GM19328 (cell line): ENCODE results near the gene LHFPL6.

Source experiments
- ATAC-seq: cut with Tn5 transposase; IDR thresholded peaks from one replicate; pipeline ENCODE4 v1.9.1; 2021; ENCODE audit warnings: mild to moderate bottlenecking, moderate library complexity; ENCODE audit not compliant: unreplicated experiment

Gene LHFPL6

DNA sequence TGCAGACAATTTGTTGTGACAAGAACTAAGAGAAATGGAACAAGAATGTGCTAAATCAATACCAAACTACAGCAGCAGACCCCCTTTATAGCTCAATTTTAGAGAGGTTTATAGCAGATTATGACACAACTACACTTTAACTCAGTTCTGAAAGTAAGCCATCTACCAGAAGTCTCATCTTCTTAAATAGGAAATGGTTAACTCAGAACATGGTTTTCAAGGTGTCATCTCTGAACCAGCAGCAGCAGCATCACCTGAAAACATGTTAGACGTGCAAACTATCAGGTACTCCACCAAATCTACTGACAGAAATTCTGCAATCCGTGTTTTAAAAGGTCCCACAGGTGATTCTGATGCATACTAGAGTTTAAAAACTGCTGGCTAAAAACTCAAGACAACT is 6.8 kb downstream of the LHFPL6 start:
- no peak for ATAC-seq

DNA sequence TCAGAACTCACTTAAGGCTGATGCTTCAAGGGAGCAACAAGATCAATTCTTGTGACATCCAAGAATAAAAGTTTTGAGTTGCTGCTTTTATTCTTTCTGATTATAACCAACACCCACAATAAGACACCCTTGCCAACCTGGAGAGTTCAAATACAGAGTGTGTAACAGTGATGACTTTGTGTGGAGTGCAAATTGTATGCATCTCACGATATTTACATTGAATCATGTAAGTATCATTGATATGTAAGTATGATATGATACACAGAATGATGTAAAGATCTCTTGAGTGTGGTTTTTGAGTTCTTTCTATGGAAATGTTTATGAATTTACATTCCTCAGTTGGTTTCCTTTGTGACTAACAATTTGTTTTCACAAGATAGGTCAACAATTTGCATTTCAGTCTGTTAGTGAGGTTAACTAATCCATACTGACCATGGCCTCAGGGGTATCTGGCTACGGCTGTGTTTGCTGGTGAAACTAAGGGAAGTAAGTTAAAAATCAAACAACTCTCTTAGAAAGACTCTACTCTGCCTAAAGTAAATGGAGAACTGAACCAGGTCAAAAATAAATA is 12.4 kb downstream of the LHFPL6 start:
- no peak for ATAC-seq

- ATAC-seq, result no peak
Observed at GRCh38 chr13:39588384-39588783, 14.6 kb downstream of the LHFPL6 start.

DNA sequence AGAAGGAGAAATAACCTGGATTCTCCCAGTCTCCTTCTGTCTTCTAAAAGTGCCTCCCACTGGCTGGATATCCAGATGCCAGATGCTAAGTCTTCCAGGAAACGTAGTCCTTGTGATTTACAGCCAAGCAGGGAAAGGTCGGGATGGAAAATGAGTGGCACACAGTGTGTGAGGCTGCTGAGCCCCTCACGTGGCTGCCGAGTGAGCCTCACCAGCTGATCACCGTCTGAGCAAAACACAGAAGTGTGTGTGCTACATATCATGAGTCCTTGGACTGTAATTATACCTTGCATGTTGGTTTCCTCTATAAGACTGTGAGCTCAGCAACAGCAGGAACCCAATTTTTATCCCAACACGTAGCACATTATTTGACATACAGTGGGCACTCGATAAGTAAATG is 15.1 kb downstream of the LHFPL6 start:
- no peak for ATAC-seq

GRCh38 chr13:39586958-39587605 is 15.9 kb downstream of the LHFPL6 start:
- no peak for ATAC-seq

- no peak for ATAC-seq
Observed at GRCh38 chr13:39586151-39586550, 16.8 kb downstream of the LHFPL6 start.

- no peak for ATAC-seq
Observed at GRCh38 chr13:39585219-39585618, 17.8 kb downstream of the LHFPL6 start.

DNA sequence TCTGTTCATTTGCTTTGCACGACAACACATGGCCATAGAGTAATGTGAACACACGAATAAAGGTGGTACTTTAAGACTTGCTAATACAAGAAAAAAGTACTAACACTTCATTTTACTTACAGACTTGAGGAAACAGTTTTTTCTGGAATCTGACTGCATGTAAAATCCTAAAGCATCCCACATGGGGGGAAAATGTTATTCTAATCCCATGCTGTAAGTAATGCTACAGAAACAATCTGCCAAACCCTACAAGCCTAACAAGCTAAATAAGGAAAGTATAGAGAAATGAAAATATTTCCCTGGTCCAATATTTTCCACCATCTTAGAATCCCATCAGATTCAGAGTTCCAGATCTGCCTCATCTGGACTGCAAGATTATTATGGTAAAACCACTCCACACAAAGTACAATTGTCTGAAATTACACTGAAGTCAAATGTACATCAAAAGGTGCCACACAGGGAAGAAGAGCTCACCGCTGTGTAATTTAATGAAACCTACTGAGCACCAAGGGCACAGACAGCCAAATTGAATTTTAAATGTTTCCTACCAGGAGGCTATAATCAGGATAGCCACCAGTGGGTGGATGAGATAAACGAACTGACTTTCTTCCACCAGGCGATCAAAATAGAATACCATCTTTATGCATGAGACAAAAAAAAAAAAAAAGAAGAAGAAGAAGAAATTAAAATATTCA is 22.0 kb downstream of the LHFPL6 start:
- ATAC-seq, result no peak

DNA sequence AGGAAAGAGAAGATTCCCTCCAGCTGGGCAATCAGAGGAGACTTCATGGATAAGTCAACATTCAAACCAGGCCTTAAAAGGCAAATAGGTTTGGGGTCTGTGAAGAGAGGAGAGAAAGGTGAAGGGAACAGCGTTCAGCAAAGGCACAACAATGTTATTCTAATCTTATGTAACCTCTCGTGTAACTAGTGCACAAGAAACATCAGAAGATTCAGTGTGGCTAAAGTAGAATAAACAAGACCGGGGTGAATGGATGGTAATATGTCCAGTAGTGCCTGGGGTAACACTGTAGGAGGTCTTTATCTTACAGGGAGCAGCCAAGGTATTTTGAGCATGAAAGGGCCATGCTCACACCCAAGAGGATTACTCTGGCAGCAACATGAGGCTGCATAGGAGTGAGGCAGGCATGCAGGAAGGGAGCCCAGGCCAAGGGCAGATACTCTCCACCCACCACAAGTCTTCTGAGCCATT is 24.1 kb downstream of the LHFPL6 start:
- no peak for ATAC-seq

DNA sequence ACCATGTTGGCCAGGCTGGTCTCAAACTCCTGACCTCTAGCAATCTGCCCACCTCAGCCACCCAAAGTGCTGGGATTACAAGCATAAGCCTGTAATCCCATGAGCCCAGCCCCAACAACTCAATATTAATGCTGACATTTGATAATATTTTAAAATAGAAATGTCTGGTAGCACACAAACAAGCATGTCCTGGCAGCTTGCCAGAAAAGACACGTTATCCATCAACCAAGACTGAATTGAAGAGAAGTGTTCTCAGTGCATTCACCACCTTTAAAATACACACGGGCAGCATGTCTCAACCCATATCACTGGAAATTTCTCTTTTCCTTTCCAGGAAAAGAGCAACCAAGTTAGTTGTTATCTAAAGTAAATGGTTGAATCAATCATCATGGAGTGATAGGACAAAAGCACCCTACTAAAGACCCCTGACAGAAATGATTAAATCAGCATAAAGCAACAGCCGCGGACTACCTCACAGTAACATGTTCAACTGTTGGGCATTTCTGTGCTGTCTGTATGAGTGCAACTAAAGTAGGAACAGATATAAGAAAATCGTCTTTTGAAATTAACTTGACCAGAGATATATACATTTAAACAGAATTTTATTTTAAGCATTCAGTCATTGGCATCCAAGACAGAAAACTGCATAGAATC is 25.0 kb downstream of the LHFPL6 start:
- no peak for ATAC-seq

- no peak for ATAC-seq
Observed at GRCh38 chr13:39577203-39577602, 25.8 kb downstream of the LHFPL6 start.

- no peak for ATAC-seq
Observed at GRCh38 chr13:39575641-39576238, 27.3 kb downstream of the LHFPL6 start.

GRCh38 chr13:39571502-39572092 is 31.4 kb downstream of the LHFPL6 start:
- no peak for ATAC-seq

DNA sequence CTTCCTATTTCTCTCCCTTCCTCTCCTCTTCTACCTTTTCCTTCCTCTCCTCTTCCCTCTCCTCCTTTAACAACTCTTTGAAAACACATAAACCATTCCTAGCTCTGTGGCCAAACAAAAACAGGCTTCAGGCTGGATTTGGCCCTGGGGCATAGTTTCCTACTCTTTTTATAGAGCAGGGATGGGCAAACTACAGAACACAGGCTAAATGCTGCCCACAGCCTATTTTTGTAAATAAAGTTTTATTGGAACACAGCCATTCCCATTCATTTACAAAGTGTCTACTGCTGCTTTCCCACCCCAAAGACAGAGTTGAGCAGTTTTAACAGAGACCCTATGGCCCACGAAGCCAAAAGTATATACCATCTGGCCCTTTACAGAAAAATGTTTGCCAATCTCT is 35.4 kb downstream of the LHFPL6 start:
- no peak for ATAC-seq

DNA sequence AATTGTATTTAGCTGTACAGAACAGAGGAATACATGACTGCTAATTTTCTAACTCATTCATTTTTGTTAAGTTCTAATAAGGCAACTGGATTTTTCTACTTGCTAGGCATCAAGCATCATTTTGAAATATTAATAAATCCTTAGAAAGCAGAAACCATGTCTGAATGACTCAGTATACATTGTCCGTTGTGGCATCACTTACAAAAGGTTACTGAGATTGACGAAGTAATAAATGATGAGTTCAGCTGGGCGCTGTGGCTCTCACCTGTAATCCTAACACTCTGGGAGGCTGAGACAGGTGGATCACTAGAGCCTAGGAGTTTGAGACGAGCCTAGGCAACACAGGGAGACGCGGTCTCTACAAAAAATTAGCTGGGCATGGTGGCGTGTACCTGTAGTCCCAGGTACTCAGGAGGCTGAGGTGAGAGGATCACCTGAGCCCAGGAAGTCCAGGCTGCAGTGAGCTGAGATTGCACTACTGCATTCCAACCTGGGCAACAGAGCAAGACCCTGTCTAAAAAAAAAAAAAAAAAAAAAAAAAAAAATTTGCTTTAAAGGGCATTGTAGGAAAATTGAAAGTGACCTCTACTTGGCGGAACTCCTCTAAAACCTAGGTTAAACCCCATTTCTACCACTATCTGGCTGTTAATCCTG is 36.6 kb downstream of the LHFPL6 start:
- no peak for ATAC-seq

- no peak for ATAC-seq
Observed at GRCh38 chr13:39565036-39565949, 37.7 kb downstream of the LHFPL6 start.

GRCh38 chr13:39563470-39563735 is 39.6 kb downstream of the LHFPL6 start:
- ATAC-seq, result no peak

- no peak for ATAC-seq
Observed at GRCh38 chr13:39561971-39562370, 41.0 kb downstream of the LHFPL6 start.

DNA sequence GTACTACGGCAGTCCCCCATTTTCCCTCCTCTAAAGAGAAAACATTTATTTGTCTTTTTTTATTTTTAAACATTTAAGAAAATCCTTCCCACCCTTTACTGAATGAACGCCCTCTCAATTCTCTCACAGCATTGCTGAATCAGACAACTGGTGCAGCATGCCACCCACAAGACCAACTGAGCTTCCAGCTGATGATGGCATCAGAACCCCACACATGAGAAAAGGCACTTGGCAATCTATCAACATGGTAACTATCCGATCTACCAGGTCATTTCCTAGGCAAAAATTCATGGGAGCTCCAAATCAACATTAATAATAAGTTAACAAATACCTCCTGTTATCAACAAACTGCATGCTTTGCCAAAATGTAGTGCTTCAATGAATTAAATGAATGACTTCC is 43.1 kb downstream of the LHFPL6 start:
- no peak for ATAC-seq
